Thoracic aorta (tissue), 2 donors: Measurements from ENCODE around the gene KCTD21. TPM values are rescaled to one million over a fixed set of nuclear protein-coding genes. Genes with fewer than 3 reads are reported as not detected.

Source experiments
- ATAC-seq: fragments of 150-250 bp; one replicate; pipeline ENCODE4 v1.8.0; 2017; ENCODE audit warnings: low read depth; ENCODE audit not compliant: insufficient number of reproducible peaks, low FRiP score
- DNase-seq: peaks from one replicate; pipeline ENCODE4 v3.0.0-alpha.2; 2020; ENCODE audit warnings: low spot score
- H3K27ac ChIP-seq, 2 donors: fragments of 200-600 bp; sonication (generic); 1 replicate in 1 of 2; 2 replicates in 1 of 2; pipeline ENCODE4 v1.5.1; 2016; ENCODE audit warnings: mild to moderate bottlenecking in 2 of 2, moderate library complexity in 2 of 2
- H3K27me3 ChIP-seq: fragments of 200-600 bp; sonication (generic); replicated peaks from 2 replicates; pipeline ENCODE4 v1.6.0; 2016; ENCODE audit warnings: mild to moderate bottlenecking; ENCODE audit not compliant: insufficient read depth
- H3K36me3 ChIP-seq: fragments of 200-600 bp; sonication (generic); one replicate; pipeline ENCODE4 v1.5.1; 2016
- H3K4me1 ChIP-seq, 2 donors: fragments of 200-600 bp; sonication (generic); 1 replicate in 1 of 2; 2 replicates in 1 of 2; pipeline versions ENCODE4 v1.5.1 to v1.6.0; 2016; ENCODE audit warnings: low read depth in 2 of 2, mild to moderate bottlenecking in 1 of 2; ENCODE audit not compliant: control insufficient read depth in 1 of 2
- H3K4me3 ChIP-seq: fragments of 200-600 bp; sonication (generic); 2 replicates; pipeline ENCODE4 v1.5.1; 2016; ENCODE audit warnings: mild to moderate bottlenecking
- H3K9me3 ChIP-seq: fragments of 200-600 bp; sonication (generic); 2 replicates; pipeline ENCODE4 v1.5.1; 2016
- total RNA-seq, 2 donors: library from RNA; depleted of rRNA; stranded (reverse); fragments of >200 nt; gene quantifications; one replicate each; pipeline versions ENCODE4 v1.1.0 to v1.2.3, GENCODE V29; 2016
- TF ChIP-seq, protein P1 (sequence below): fragments of 200-600 bp; sonication (generic); IDR thresholded peaks from one replicate; pipeline ENCODE4 v1.5.1; 2019; ENCODE audit warnings: antibody characterized with exemption

The KCTD21 gene
- total RNA-seq, 2 donors from 2014 or later = 9.1 to 13.7 TPM

DNA sequence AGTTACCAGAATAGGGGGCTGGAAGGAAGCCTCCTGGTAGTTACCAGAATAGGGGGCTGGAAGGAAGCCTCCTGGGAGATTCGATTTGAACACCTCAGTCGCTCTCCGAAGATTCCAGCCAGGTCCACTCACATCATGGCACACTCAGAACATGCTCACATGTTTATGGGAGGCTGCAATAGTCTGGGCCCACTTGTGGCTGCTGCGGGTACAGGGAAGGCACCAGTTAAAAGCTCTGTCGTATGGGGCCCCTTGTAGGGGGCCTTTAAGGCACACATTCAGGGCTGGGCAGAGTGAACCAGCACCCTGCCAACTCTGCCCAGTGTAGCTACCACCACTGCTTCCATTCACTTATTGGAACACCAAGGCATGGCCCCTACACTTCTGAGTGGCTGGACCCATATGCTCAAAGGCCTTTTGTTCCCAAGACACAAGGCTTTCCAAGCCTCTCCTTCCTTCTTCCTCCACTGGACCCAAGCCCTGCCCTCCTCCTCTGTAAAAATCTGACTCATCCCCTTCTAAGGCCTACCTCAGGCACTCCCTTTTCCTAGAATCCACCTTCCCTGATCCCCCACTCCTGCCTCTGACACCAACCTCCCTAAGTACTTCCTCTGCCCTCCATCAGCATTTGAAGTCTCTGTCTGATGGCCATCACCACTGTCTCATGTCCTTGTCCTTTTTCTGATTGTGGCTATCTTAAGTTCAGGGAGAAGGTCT, 28.3 kb upstream of the KCTD21 start:
- no peaks in the 10 kb centered on the region for H3K27me3 ChIP-seq
- no peak for ATAC-seq
- peaks cover 42% of the 10 kb centered on the region for H3K36me3 ChIP-seq
- peak overlapping the region; percentile 43 to 44 for H3K27ac ChIP-seq
- H3K4me3 ChIP-seq = no peak overlapping the region
- DNase-seq = no peak
- peaks cover 13 to 25% of the 10 kb centered on the region in 2 donors for H3K4me1 ChIP-seq
- H3K9me3 ChIP-seq = no peaks in the 10 kb centered on the region
- TF ChIP-seq, protein P1, sequence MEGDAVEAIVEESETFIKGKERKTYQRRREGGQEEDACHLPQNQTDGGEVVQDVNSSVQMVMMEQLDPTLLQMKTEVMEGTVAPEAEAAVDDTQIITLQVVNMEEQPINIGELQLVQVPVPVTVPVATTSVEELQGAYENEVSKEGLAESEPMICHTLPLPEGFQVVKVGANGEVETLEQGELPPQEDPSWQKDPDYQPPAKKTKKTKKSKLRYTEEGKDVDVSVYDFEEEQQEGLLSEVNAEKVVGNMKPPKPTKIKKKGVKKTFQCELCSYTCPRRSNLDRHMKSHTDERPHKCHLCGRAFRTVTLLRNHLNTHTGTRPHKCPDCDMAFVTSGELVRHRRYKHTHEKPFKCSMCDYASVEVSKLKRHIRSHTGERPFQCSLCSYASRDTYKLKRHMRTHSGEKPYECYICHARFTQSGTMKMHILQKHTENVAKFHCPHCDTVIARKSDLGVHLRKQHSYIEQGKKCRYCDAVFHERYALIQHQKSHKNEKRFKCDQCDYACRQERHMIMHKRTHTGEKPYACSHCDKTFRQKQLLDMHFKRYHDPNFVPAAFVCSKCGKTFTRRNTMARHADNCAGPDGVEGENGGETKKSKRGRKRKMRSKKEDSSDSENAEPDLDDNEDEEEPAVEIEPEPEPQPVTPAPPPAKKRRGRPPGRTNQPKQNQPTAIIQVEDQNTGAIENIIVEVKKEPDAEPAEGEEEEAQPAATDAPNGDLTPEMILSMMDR = no peak

DNA sequence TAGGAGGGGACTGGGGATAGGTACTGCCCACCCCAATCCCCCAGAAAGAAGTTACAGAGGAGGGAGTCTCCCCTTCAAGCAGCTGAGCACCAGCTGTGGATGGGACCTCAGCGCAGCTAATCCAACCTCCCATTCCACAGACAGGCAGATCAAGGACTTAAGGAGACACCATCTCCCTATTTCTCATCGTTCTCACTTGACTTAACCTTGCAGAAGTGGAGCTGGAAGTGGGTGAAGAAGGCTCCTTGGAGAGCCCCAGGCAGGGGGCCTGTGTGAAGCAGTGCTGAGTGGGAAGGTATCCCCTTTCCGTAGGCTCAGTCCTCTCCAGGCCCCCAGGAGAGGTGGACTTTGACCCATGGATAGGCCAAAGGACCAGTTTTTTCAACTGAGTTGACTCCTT, 27.6 kb upstream of the KCTD21 start:
- Histone ChIP-seq H3K4me1 (peaks cover 13 to 25% of the 10 kb centered on the region in 2 donors), H3K27me3 (no peaks in the 10 kb centered on the region), H3K9me3 (no peaks in the 10 kb centered on the region), H3K4me3 (no peak overlapping the region), H3K36me3 (peaks cover 35% of the 10 kb centered on the region), H3K27ac (no peak overlapping the region)
- no peak for ATAC-seq
- TF ChIP-seq, protein P1 = no peak
- DNase-seq = no peak

DNA sequence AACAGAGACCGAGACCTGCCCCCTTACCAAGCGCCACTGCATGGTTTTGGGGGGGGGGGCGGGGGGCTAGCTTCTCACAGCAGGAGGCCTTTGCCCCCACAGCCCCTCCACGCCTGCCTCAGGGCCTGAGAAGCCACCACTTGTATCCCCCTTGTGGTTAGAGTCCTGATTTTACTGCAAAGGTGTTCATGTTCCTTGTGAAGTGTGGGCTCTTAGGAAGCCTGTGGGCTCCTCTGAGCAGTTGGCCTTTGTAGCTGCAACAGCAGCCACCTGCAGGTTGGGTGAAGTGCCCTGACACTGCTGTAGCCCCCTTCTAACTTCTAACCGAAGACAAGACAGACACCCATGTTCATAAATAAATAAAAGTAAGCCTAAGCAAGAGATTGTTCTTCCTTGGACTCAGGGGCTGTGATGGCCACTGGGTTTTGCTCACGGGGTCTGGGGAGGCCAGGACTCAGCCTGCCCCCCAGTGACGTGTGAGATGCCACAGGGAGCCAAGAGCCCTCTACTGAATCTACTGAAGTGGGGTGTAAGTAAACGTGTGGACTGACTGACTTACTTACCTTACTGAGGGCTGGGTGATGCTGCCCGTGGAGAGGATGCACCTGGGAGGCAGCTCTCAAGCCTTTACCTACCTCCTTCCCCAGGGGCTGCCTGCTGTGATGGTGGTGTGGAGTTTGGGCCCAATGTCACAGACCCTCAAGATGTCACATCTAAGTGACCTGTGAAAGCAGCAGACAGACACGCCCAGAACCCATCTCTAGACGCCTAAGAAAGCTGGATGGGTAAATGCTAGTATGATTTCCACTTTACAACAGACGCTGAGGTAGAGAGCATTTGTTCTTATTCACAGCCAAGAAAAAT, 26.1 kb upstream of the KCTD21 start:
- Histone ChIP-seq H3K4me3 (no peak overlapping the region), H3K4me1 (peaks cover 13 to 25% of the 10 kb centered on the region in 2 donors), H3K27me3 (no peaks in the 10 kb centered on the region), H3K27ac (peak overlapping the region; percentile 17 to 33), H3K36me3 (peaks cover 35% of the 10 kb centered on the region), H3K9me3 (no peaks in the 10 kb centered on the region)
- ATAC-seq (no peak), DNase-seq (no peak)
- TF ChIP-seq, protein P1 = no peak

DNA sequence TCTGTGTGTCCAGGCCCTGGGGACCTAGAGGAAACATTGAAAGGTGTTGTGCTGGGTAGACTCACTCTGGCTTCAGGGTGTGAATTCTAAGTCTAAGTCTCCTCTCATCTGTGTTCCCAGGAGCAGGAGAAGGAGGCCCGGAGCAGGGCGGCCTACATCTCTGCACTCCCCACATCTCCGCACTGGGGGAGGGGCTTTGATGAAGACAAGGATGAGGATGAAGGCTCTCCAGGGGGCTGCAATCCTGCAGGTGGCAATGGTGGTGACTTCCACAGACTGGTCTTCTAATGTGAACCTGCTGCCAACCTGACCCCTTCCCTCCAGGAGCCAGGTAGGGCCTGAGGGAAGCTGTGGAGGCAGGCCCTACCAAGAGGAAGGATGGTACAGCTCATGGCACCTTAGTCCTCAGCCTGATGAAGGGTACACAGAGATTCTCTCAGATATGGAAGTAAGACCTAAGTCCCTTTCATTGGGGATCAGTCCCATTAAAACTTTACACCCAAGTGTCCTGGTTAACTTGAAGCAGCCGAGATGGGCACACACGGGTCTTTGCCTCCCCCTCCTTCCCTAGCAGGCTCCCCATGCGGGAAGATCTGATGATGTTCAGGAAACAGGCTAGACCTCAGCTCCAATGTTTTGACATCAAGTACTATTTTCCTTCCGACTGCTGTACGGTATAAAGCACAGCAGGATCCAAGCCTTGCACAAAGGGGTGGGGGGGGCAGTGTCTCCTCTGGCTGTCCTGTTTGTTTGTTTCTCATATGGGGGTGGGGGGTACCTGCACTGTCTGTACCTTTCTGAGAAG, 25.3 kb upstream of the KCTD21 start:
- Histone ChIP-seq H3K36me3 (peaks cover 29% of the 10 kb centered on the region), H3K4me3 (no peak overlapping the region), H3K4me1 (peaks cover 13 to 25% of the 10 kb centered on the region in 2 donors), H3K27ac (peak overlapping the region in 1 of 2 donors; percentile 21), H3K9me3 (no peaks in the 10 kb centered on the region), H3K27me3 (no peaks in the 10 kb centered on the region)
- TF ChIP-seq, protein P1 = no peak
- DNase-seq (no peak), ATAC-seq (no peak)
